Activated CD4-positive, alpha-beta T cell treated with anti-CD3 and anti-CD28 coated beads for 48 hours (primary cell): ENCODE measurements around the gene SPPL2B.

Experiments
- DNase-seq: peaks from one replicate; pipeline ENCODE4 v3.0.0-alpha.2; 2020

The SPPL2B gene

DNA sequence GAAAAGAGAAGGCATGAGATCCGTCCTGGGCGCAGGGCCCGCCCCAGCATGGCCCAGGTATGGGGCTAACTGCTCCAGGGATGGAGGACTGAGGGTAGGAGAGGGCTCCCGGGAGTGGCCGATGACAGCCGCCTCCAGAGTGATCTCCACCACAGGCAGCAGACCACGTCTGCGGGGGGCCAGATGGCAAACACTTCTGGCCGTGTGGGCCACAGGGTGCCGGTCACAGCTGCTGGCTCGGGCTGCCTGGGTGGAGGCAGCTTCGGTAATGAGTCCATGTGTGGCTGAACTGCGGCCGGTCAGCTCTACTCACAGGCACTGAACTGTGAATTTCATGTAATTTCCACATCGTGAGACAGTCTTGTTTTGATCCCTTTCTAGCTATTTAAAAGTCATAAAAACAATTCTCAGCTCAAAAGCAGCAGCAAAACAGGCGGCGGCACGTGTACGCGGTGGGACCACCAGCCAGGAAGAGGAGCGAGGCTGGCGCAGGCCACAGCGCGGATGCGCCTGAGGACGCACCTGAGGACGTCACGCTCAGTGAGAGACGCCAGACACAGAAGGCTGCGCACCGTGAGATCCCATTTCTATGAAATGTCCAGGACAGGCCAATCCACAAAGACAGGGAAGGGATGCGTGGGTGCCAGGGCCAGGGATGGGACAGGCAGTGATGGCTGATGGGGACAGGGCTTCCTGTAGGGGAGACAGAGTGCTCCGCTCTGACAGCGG lies 4.1 kb upstream of the SPPL2B start:
- DNase-seq = no peak

DNA sequence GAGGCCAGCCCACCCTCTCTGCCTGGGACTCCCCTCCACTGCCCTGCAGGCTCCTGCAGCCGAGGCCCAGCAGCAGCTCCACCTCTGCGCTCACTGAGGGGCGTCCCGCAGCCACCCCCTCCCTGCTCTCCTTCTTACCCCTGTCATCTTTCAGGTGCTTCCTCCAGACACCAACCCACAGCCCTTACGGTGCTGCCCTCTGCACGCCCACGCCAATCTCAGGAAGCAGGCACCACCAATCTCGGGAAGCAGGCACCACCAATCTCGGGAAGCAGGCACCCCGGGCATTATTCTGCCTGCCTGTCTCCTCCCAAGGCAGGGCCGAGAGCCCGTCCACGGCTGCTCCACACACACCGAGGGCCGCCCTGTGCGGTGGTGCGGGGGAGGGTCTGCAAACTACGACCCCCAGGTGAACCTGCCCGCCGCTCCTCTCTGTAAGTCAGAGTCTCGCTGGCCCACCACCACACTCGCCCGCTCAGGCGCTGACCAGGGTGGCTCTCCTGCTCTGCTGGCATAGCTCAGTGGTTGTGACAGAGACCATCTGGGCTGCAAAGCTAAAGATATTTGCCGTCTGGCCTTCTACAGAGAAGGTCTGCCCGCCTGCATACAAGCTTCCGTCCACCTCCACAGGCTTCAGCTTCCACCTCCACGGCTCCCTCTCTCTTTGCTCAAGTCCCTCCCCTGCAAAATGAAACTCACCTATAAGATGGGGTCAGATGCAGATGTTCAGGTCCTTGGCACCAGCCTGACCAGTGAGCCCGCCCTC lies 3.0 kb upstream of the SPPL2B start:
- DNase-seq = no peak

DNA sequence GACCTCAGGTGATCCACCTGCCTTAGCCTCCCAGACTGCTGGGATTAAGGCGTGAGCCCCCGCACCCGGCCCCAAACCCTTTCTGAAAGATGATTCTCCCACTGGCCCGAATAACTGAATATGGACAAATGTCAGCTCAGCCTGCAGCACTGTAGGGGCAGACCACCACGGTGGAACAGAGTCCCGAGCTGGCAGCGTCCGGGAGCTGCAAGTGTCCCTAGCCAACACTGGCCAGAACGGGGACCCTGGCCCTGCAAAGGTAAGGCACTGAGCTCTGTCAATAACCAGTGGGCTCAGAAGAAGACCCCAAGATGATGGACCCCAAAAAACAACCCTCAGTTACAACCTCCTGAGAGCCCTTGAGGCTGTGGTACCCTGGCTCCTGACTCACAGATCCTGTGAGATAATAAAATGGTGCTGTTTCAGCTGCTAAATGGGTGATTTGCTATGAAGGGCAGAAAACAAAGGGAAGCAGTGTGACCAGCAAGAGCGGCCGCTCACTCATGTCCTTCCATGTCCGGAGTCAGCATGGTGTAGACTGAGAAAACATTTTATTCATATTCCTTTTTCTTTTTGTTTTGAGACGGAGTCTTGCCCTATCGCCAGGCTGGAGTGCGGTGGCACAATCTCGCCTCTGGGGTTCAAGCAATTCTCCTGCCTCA lies 1.7 kb upstream of the SPPL2B start:
- DNase-seq = no peak

DNA sequence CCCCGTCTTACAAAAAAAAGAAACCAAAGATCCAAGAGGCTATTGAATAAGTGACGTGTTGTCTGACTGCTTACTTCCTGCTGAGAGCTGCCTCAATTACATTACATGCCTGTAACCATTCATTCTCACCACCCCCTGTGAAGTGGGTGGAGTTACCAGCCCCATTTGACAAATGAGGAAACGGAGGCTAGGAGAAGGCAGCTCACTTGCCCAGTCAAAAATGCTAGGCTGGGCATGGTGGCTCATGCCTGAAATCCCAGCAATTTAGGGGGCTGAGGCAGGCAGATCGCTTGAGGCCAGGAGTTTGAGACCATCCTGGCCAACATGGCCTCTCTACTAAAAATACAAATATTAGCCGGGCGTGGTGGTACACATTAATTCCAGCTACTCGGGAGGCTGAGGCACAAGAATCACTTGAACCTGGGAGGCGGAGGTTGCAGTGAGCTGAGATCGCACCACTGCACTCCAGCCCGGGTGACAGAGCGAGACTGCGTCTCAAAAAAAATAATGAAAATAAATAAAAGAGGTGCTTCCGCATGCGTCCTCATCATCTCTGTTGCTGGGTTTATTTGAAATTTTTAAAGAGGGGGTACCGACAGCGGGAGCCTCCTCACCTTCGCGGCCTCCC lies 597 bp upstream of the SPPL2B start:
- DNase-seq = peak; percentile 65

DNA sequence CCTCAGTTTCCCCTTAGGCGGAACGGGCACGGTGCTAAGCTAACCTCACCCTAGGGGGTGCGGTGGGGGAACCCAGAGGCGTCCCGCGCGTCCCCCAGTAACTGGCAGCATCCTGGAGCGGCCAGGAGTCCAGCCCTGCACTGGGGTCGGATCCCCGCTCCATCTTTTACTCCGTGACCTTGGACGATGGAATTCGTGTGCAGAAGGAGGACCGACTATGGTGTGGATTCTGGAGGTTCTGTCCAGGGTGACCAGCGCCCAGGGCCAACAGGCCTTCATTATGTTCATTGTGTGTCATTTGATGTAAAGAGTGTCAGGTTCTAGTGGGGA lies 630 bp downstream of the SPPL2B start:
- no peak for DNase-seq

DNA sequence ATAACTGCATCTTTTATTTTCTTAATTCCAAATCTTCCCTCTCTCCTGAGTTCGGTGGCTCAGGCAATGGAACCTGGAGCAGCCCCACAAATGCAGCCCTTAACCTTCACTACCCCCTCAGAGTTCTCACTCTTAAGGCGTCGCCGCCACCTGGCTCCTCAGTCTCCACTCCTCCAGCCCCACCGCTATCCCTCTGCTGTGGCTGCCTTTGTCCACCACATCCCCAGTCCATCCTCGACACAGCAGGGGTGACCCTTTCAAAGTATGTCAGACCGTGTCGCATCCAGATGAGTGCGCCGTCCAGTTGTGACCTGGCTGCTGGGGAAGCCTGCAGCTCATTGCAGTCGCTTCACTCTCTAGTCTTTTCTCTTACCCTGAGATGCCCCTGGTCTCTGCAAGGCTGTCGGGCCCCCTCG lies 1.0 kb downstream of the SPPL2B start:
- no peak for DNase-seq

DNA sequence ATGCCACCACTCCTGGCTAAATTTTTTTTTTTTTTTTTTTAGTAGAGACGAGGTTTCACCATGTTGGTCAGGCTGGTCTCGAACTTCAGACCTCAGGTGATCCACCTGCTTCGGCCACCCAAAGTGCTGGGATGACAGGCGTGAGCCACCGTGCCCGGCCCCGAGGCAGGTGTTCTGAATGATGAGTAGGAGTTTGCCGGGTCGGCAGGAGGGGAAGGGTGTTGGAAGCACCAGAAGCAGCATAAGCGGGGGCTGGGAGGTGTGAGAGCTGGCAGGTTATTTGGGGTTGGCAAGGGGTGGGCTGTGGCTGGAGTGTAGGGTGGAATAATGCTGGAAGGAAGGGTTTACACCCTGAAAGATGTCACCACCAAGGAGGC lies 1.8 kb downstream of the SPPL2B start:
- DNase-seq = no peak

DNA sequence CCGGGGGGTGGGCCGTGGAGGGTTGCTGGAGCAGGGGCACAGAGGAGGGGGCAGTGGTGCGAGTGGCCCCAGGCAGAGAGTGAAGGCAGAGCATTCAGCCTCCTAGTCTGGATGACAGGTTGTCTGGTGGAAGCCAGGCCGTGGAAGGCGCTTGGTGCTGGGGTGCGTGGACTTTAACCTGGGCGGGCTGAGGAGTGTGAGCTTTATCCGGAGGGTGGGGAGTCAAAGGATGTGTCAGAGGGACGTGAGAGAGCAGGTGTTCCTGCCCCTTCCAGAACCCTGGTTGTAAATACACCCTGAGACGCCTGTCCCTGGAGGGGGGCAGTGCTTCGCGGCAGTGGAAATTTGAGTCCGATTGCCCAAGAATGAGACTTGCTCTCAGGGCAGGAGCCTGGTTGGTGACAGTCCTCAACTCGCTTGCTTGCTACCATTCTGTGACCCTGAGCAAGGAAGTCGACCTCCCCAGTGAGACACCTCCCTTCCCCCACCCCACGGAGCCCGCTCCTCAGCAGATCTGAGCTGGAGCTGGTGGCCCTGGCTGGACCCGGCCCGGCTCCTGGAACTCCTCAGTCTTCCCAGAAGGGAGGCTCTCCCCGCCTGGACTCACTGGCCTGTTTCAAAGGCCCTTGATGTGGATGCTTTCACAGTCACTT lies 2.3 kb downstream of the SPPL2B start:
- no peak for DNase-seq

DNA sequence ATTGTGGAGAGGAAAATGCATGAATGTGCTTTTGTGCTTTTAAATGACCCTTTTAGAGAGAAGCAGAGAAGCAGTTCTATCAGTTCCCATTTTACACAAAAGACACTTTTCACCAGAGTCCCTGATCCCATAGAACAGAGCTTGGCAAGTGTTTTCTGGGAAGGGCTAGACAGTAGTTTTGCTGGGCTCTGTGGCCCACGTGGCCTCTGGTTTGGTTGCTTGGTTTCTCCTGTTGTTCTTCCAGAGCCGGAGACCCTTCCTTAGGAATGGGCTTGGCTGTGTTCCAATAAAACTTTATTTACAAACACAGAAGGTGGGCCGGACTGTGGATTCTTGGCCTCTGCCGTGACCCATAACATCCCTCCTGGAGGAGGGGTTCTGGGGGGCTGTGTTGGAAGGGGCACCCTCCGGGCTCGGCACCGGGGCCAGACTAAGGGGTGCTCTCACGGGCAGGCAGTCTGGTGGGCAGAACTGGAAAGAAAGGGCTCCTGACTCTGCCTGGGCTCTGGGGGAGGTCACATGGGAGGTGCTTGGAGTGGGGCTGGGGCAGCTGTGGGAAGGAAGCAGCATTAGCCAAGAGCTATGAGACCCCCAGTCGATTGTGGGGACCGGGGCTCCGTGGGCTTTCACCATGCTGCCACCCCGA lies 3.2 kb downstream of the SPPL2B start:
- no peak for DNase-seq

DNA sequence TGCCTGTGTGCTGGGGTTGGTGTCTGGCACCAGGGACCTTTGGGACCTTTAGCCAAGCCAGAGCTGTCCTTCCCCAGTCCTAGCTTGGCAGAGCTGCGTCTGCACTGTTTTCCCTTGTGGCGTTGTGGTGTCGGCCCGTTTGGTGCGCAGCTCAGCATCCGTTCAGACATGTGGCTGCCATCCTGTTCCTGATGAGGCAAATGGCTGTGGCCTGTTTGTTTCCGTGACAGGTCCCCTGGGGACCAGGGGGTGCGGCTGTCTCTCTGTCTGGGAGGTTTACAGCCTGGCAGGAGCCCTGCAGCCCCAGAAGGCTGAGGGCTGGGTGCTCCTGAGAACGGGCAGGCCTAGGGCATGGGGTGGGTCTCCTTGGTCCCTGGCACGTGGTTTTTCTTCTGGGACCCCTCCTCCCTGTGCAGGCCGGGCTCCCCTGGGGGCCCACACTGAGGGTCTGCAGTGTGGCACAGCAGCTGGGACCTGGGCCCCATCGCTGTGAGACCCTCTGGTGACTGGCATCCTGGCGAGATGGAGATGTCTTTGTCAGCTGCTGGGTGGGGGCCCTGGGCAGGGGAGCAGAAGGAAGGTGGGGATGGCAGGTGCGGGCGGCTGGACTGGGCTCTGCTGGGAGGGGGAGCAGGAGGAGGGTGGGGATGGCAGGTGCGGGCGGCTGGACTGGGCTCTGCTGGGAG lies 4.0 kb downstream of the SPPL2B start:
- peak; percentile 51 for DNase-seq

DNA sequence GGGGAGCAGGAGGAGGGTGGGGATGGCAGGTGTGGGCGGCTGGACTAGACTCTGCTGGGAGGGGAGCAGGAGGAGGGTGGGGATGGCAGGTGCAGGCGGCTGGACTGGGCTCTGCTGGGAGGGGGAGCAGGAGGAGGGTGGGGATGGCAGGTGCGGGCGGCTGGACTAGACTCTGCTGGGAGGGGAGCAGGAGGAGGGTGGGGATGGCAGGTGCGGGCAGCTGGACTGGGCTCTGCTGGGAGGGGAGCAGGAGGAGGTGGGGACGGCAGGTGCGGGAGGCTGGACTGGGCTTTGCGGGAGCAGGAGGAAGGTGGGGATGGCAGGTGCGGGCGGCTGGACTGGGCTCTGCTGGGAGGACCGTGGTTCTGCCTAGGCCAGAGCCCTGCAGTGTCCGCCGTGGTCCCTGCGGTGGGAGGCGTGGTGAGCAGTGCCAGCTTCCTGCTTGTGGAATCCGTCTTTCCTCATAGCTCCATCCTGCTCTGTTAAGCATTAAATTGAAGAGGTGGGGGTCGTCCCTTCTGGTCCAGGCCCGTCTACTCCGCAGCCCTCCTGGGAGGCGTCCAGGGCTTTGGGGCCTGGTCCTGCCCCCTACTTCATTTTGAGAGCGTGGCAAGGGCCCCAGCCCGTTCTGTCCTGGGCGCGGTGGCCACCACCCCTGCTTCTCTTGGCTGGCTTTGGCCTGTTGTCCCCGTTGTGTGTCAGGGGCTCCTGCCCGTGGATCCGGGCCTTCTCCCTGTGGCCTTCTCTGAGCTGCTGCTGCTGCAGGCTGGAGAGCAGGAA lies 4.7 kb downstream of the SPPL2B start:
- no peak for DNase-seq

DNA sequence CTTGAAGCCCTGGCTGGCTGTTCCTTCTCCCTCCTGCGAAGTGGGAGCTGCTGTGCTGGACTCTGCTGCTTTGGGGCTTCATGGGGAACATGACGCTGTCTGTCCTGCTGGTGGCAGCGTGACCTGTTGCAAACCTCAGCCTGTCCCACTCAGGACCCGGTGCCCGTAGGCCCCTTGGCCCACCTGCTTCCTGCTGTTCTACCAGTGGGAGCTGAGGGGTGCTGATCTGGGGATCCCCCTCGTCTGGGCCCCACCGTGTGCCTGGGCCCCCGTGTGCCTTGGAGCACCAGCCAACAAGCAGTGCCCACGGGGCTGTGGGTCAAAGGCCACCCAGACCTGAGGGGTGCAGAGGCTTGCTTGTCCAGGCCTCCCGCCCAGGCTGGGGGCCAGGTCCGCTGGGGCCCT lies 5.3 kb downstream of the SPPL2B start:
- DNase-seq = no peak

DNA sequence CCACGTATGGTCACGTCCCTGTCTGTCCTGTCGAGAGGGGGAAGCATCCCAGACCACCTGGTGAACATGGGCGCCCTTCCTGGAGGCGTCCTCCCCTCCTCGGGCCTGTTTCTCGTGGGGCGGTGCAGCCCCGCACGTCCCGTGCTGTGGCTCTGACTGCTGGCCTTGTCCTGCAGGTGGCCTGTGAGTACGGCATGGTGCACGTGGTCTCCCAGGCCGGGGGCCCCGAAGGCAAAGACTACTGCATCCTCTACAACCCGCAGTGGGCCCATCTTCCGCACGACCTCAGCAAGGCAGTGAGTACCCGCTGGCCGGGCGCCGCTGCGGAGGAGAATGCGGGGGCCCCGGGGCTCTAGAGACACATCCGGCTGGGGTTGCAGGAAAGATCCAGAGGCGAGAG lies 5.9 kb downstream of the SPPL2B start:
- no peak for DNase-seq

DNA sequence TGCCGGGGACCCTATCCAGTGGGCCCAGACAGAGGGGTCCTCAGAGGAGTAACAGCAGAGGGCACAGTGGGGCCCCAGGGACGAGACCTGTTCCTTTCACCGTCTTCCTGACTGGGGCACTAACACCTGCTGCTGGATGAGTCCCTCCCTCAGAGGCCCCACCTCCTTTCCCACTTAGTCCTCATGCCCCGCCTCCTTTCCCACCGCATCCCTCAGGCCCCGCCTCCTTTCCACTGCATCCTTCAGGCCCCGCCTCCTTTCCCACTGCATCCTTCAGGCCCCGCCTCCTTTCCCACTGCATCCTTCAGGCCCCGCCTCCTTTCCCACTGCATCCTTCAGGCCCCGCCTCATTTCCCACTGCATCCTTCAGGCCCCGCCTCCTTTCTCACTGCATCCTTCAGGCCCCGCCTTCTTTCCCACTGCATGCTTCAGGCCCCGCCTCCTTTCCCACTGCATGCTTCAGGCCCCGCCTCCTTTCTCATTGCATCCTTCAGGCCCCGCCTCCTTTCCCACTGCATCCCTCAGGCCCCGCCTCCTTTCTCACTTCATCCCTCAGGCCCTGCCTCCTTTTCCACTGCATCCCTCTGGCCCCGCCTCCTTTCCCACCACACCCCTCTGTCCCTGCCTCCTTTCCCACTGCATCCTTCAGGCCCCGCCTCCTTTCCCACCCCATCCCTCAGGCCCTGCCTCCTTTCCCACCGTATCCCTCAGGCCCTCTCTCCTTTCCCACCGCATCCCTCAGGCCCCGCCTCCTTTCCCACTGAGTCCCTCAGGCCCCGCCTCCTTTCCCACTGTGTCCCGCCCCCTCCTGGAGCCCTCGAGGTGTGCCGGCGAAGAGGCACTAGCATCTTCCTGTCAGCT lies 6.7 kb downstream of the SPPL2B start:
- DNase-seq = peak; percentile 30

DNA sequence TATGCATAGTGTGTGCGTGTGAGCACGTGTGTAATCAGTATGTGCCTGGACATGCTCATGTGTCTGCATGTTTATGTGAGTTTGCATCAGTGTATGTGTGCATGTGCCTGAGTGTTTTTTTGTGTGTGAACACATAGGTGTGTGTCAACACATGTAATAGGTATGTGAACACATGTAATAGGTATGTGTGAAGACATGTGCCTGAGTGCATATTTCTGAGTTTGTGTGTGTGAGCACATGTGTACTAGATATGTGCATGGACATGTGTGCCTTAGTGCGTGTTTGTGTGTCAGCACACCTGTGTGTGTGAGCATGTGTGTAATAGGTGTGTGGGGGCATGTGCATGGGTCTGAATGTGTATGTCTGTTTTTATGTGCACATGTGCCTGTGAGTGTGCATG lies 7.4 kb downstream of the SPPL2B start:
- no peak for DNase-seq

DNA sequence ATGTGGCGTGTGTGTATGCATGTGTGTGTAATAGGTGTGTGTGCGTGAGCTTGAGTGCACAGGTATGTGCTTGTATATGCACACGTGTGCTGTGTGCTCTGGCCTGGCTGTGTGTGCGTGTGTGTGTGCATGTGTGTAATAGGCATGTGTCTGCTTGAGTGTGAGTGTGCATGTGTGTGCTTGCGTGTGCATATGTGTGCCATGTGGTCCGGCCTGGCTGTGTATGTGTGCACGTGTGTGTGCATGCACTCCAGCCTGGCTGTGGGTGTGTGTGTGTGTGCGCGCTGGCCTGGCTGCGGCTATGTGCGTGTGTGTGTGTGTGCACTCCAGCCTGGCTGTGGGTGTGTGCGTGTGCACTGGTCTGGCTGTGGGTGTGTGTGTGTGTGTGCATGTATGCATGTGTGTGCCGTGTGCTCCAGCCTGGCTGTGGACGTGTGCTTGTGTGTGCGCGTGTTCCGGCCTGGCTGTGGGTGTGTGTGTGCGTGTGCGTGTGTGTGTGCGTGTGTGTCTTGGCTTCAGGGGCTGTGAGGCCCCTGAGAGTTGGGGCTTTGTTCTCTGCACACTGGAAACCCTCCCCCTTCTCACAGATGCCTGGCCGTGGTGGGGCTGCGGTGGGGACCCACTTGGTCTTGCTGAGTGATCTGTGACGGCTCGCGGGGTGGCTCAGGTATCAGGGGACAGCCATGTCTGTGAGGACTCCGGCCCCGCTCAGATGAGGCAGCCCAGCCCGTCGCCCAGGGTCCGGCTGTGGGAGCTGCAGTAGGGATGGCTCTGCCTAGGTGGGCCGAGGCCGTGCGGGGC lies 8.2 kb downstream of the SPPL2B start:
- DNase-seq = no peak

DNA sequence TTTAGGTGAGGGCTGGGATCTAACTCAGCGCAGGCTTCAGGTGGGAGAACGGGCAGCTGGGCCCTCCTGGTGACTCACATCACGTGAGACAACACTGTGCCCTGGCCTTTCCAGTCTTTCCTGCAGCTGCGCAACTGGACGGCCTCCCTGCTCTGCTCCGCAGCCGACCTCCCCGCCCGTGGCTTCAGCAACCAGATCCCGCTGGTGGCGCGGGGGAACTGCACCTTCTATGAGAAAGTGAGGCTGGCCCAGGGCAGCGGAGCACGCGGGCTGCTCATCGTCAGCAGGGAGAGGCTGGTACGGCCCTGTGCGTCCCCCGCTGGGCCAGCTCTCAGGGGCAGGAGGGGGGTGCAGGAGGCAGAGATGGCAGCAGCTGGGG lies 8.8 kb downstream of the SPPL2B start:
- DNase-seq = peak; percentile 23

DNA sequence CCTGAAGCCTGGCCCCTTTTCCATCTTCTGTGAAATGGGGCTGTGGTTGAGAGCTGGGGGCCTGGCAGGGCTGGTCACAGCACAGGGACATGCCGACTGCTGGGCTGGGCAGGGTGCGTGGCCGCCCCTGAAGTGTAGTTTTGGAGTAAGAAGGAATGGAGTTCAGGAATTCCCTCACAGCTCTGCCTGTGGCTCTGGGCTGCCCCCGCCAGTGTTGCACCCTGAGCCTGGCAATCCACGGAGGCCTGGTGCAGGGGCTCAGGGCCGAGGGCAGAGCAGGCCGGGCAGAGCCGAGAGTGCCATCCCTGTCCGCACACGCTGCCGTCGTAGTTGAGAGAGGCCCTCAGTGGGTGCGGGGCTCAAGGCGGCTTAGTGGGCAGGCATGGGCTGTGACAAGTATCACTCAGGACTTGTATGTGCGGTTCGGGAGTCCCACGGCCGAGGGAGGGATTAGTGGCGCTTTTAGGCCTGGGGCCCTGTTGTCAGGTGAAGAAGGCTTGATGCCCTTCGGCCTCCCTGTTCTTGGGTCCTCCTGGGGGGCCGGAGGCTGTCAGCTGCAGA lies 9.7 kb downstream of the SPPL2B start:
- DNase-seq = no peak
